ENCODE data around the gene UBE2E1. TPM values are rescaled to one million over a fixed set of nuclear protein-coding genes. Genes with fewer than 3 reads are reported as not detected.

Gene UBE2E1
- total and polyA plus RNA-seq, 11 donors = 43.7 to 97.1 (median 65.0) TPM

DNA sequence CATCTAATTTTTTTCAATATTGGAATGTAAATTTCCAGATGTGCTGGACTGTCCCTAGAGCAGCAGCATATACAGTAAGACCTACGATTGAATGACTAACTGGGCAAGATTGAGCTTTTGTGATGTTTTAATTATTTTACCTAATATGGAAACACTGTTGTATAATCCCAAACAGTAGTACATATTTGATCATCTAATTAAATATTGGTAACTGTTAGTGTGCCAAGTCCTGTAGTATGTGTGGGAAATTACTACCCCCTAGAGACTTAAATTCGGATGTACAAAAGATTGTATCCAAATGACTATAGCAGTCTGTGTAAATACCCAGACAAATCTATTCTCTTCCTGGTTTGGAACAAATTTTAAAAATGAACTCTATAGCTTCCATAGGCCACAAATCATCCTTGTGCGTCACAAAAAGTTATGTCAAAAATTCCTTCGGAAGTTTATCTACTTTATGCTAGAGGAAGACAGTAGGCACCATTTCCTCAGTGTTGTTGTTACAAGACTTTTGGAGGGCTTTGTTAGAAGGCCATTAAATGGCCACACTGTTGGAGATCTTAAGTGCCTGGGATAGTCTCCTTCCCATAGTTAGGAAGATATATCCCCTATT, 69.5 kb downstream of the UBE2E1 start:
- H3K36me3 ChIP-seq = no peaks in the 10 kb centered on the region
- DNase-seq (no peak), ATAC-seq (no peak)
- H3K27ac ChIP-seq = no peak overlapping the region
- intact Hi-C loops (cut with DNase I) = no loop called here
- H3K9me3 ChIP-seq = no peaks in the 10 kb centered on the region
- WGBS, 4 donors = 64 to 70% (median 65%) methylated on average over 4 of the region's 4 CpGs
- TF ChIP-seq, protein P1, sequence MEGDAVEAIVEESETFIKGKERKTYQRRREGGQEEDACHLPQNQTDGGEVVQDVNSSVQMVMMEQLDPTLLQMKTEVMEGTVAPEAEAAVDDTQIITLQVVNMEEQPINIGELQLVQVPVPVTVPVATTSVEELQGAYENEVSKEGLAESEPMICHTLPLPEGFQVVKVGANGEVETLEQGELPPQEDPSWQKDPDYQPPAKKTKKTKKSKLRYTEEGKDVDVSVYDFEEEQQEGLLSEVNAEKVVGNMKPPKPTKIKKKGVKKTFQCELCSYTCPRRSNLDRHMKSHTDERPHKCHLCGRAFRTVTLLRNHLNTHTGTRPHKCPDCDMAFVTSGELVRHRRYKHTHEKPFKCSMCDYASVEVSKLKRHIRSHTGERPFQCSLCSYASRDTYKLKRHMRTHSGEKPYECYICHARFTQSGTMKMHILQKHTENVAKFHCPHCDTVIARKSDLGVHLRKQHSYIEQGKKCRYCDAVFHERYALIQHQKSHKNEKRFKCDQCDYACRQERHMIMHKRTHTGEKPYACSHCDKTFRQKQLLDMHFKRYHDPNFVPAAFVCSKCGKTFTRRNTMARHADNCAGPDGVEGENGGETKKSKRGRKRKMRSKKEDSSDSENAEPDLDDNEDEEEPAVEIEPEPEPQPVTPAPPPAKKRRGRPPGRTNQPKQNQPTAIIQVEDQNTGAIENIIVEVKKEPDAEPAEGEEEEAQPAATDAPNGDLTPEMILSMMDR (IDR thresholded peaks at IDR 0.05) = no peak
- no peak for TF ChIP-seq POLR2A (IDR thresholded peaks at IDR 0.05)
- no peak overlapping the region for H3K4me3 ChIP-seq
- H3K27me3 ChIP-seq = no peaks in the 10 kb centered on the region
- peaks cover 0 to 51% (median 37%) of the 10 kb centered on the region in 12 donors for H3K4me1 ChIP-seq

DNA sequence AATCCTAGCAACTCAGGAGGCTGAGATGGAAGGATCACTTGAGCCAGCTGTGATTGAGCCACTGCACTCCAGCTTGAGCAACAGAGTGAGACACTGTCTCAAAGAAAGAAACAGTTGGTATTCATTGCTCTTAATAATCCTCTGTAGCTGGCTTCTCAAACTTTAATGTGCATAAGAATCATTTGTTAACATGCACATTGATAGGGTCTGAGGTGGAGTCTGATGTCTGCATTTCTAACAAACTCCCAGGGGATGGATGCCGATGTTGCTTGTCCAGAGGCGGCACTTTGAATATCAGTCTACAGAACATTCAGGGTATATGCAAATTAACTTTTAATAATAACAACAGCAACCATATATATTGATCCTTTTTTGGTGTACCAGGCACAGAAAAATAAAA, 71.2 kb downstream of the UBE2E1 start:
- DNase-seq = no peak
- peaks cover 0 to 9% (median 0%) of the 10 kb centered on the region in 9 donors for H3K36me3 ChIP-seq
- intact Hi-C loops (cut with DNase I) = no loop called here
- H3K4me3 ChIP-seq = no peak overlapping the region
- H3K4me1 ChIP-seq = peaks cover 0 to 57% (median 41%) of the 10 kb centered on the region in 12 donors
- WGBS, 4 donors = 69 to 84% (median 72%) methylated on average over 2 of the region's 2 CpGs
- no peaks in the 10 kb centered on the region for H3K27me3 ChIP-seq
- H3K27ac ChIP-seq = no peak overlapping the region
- H3K9me3 ChIP-seq = no peaks in the 10 kb centered on the region
- TF ChIP-seq, protein P1 (IDR thresholded peaks at IDR 0.05) = no peak
- no peak for TF ChIP-seq POLR2A (IDR thresholded peaks at IDR 0.05)
- ATAC-seq = no peak

DNA sequence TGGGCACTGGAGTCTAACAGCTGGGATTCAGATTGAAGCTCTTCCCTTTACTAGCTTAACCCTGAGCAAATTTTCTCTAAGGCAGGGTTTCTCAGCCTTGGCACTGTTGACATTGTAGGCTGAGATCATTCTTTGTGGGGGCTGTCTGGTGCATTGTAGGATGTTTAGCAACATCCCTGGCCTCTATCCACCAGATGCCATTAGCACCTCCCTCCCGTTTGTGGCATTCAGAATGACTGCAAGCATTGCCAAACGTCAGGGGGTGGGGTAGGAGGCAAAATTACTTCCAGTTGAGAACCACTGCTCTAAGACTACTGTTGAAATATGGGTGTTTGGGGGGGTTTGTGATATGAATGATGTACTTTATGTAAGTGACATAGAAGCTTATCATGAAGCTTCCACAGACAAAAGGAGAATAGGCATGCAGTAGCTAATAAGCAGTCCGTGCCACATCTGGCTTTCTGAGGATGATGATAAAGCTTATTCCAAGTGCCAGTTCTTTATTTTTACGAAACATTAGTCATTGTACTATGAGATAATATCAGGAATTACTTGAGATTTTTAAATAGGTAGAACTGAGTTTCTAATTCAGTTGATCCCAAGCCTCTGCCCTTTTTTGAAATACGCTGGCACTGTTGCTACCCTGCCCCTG, 71.7 kb downstream of the UBE2E1 start:
- Histone ChIP-seq H3K4me1 (peaks cover 0 to 57% (median 41%) of the 10 kb centered on the region in 12 donors), H3K4me3 (no peak overlapping the region), H3K27me3 (no peaks in the 10 kb centered on the region), H3K9me3 (no peaks in the 10 kb centered on the region), H3K27ac (no peak overlapping the region), H3K36me3 (peaks cover 0 to 15% (median 0%) of the 10 kb centered on the region in 9 donors)
- DNase-seq = peak in 1 of 5 donors; percentile 58
- TF ChIP-seq, protein P1 (IDR thresholded peaks at IDR 0.05) = no peak
- TF ChIP-seq POLR2A (IDR thresholded peaks at IDR 0.05) = no peak
- 39 to 44% (median 41%) methylated on average over 5 of the region's 5 CpGs for WGBS, 4 donors
- peak in 3 of 4 donors; percentile 61 to 70 (median 67) for ATAC-seq
- intact Hi-C loops (cut with DNase I) = no loop called here

DNA sequence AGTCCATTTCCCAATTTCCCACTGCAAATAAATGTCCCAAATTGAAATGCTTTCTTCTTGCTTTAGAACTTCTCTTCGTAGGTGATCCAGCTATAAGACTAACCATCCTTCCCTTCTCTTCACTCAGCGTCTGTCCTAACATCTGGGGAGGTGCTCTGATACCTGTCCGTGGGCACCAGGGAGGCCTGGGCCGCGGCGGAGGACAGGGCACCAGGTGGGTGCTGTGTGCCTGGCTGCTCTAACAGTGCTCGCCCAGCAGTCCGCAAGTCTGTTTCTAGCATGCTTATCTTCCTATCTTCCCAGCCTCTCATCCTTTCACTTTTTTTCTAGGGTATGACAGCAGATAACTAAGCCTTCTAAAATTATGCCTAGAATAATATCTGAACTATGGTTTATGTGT, 73.7 kb downstream of the UBE2E1 start:
- H3K4me1 ChIP-seq = peaks cover 0 to 48% (median 27%) of the 10 kb centered on the region in 12 donors

More for the DNA sequence above, 73.7 kb downstream of the UBE2E1 start:
- no peak for DNase-seq
- Histone ChIP-seq H3K27ac (no peak overlapping the region), H3K27me3 (no peaks in the 10 kb centered on the region), H3K4me3 (no peak overlapping the region), H3K9me3 (no peaks in the 10 kb centered on the region), H3K36me3 (peaks cover 0 to 16% (median 0%) of the 10 kb centered on the region in 9 donors)
- intact Hi-C loops (cut with DNase I) = no loop called here
- 91 to 97% (median 94%) methylated on average over 8 of the region's 8 CpGs for WGBS, 4 donors
- peak in 1 of 4 donors; percentile 17 for ATAC-seq
- TF ChIP-seq, protein P1 (IDR thresholded peaks at IDR 0.05) = no peak
- TF ChIP-seq POLR2A (IDR thresholded peaks at IDR 0.05) = no peak
